ENCODE results near the gene AGTR1. TPM values are rescaled to one million over a fixed set of nuclear protein-coding genes. Genes with fewer than 3 reads are reported as not detected.

The AGTR1 gene
- total and polyA plus RNA-seq, 2 of the 13 experiments (the other 11 are each of a cell fraction or from before 2014, with no cell fraction given): 0.64 to 1.5 TPM

- TF ChIP-seq USF2 (IDR thresholded peaks at IDR 0.05; ENCODE audit: low read depth, low read length): no peak
- TF ChIP-seq USF2 (CRISPR knock-in tag; IDR thresholded peaks at IDR 0.05; ENCODE audit: borderline replicate concordance): no peak
- no peak for TF ChIP-seq IRF2 (CRISPR knock-in tag; IDR thresholded peaks at IDR 0.05)
Observed at GRCh38 chr3:148709560-148710253, 12.0 kb downstream of the AGTR1 start (continued).

DNA sequence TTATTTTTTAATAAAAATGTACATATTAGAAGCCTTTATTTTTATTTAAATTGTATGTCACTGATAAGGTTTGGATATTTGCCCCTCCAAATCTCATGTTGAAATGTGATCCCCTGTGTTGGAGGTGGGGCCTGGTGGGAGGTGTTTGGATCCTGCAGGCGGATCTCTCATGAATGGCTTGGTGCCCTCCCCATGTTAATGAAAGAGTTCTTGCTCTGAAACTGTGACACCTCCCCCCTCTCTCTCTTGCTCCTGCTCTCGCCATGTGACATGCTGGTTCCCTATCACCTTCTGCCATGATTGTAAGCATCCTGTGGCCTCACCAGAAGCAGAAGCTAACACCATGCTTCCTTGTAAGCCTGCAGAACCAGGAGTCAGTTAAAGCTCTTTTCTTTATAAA lies 13.0 kb downstream of the AGTR1 start:
- H3K27me3 ChIP-seq (ENCODE audit: control insufficient read depth in 1 of 2, insufficient read depth in 2 of 2, low read length in 2 of 2): no peaks in the 10 kb centered on the region
- in situ Hi-C loops (cut with HindIII; ENCODE audit: extremely low pct_ligation_motif_present, low pct_unique_long_range_greater_than_20kb) (loop anchor here (10.0 kb wide), 1 partner anchor 336 kb away; no protein-coding TSS in a partner anchor), intact Hi-C loops (cut with micrococcal nuclease; ENCODE audit: unreplicated experiment) (no loop called here)
- H3K27ac ChIP-seq (ENCODE audit: extremely low read length, insufficient read depth, low read length): peak overlapping the region; percentile 68
- peaks cover 52% of the 10 kb centered on the region for H3K4me1 ChIP-seq (ENCODE audit: insufficient read depth, low read length)
- H3K9ac ChIP-seq (ENCODE audit: insufficient read depth, low read depth, low read length): no peak overlapping the region
- WGBS (ENCODE audit: low lambda C conversion rate): 94% methylated on average over 2 of the region's 2 CpGs
- no peaks in the 10 kb centered on the region for H3K36me3 ChIP-seq (replicated peaks in 1 of 2; ENCODE audit: control insufficient read depth in 1 of 2, insufficient read depth in 2 of 2, low read length in 2 of 2)
- no peak for FAIRE-seq
- no peak overlapping the region for H3K4me2 ChIP-seq (ENCODE audit: low read depth, low read length)
- H4K20me1 ChIP-seq (ENCODE audit: insufficient read depth, low read length): no peaks in the 10 kb centered on the region
- H3K4me3 ChIP-seq (replicated peaks in 1 of 3; ENCODE audit: insufficient read depth in 1 of 3, low read depth in 2 of 3, low read length in 3 of 3): no peak overlapping the region
- CTCF ChIA-PET (ENCODE audit: low intra/inter-chr PET ratio, low total read pairs): no interaction called here
- no peak overlapping the region for H2AFZ ChIP-seq (ENCODE audit: low read length)
- no TSS peak for BruUV-seq (replicated peaks)
- POLR2A ChIA-PET: interaction anchor here (4.0 kb wide), 1 partner anchor 109 kb away, joined by 24 read pairs; no protein-coding TSS in a partner anchor
- ATAC-seq: no peak
- H3K9me3 ChIP-seq (ENCODE audit: low read length): no peaks in the 10 kb centered on the region
- TF ChIP-seq, protein P1, sequence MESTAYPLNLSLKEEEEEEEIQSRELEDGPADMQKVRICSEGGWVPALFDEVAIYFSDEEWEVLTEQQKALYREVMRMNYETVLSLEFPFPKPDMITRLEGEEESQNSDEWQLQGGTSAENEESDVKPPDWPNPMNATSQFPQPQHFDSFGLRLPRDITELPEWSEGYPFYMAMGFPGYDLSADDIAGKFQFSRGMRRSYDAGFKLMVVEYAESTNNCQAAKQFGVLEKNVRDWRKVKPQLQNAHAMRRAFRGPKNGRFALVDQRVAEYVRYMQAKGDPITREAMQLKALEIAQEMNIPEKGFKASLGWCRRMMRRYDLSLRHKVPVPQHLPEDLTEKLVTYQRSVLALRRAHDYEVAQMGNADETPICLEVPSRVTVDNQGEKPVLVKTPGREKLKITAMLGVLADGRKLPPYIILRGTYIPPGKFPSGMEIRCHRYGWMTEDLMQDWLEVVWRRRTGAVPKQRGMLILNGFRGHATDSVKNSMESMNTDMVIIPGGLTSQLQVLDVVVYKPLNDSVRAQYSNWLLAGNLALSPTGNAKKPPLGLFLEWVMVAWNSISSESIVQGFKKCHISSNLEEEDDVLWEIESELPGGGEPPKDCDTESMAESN (CRISPR knock-in tag; conservative IDR thresholded peaks at IDR 0.05): 0 out of 2 replicates have a peak, but pooled peaks have one; percentile 28
- no peak for TF ChIP-seq ZNF235 (CRISPR knock-in tag; IDR thresholded peaks at IDR 0.05; ENCODE audit: borderline replicate concordance)
- no peak for TF ChIP-seq RXRA (CRISPR knock-in tag; IDR thresholded peaks at IDR 0.05)
- no peaks in the 10 kb centered on the region for H3K79me2 ChIP-seq (ENCODE audit: insufficient read depth, low read length)
- no peak for DNase-seq (ENCODE audit: low spot score)
